HG03432 (cell line): ENCODE results near the gene LTA4H.
"Not testable (repeated sequence)": the region's sequence is repeated elsewhere in the genome, so short reads cannot be mapped to it uniquely, and the experiment has no call there.

ENCODE experiments used
- ATAC-seq: cut with Tn5 transposase; IDR thresholded peaks from one replicate; pipeline ENCODE4 v1.9.1; 2021; ENCODE audit warnings: mild to moderate bottlenecking, moderate library complexity; ENCODE audit not compliant: unreplicated experiment

LTA4H gene

GRCh38 chr12:96035283-96036236 is at the start of gene LTA4H:
Gene LTA4H (minus strand): TSS chr12:96035587. CDS start chr12:96035519, 68 bp downstream.
- ATAC-seq, result peak; percentile 92

- no peak for ATAC-seq
Observed at GRCh38 chr12:96084624-96085023, 49.2 kb upstream of the LTA4H start.

GRCh38 chr12:96083020-96083719 is 47.8 kb upstream of the LTA4H start:
- ATAC-seq, result no peak

GRCh38 chr12:96081596-96081995 is 46.2 kb upstream of the LTA4H start:
- no peak for ATAC-seq

- no peak for ATAC-seq
Observed at GRCh38 chr12:96078231-96079135, 43.1 kb upstream of the LTA4H start.

GRCh38 chr12:96077081-96077480 is 41.7 kb upstream of the LTA4H start:
- no peak for ATAC-seq

GRCh38 chr12:96075560-96075959 is 40.2 kb upstream of the LTA4H start:
- ATAC-seq, result no peak

- ATAC-seq, result no peak
Observed at GRCh38 chr12:96073346-96074330, 38.3 kb upstream of the LTA4H start.

- ATAC-seq, result peak; percentile 80
Observed at GRCh38 chr12:96070670-96071279, 35.4 kb upstream of the LTA4H start.

- ATAC-seq, result no peak
Observed at GRCh38 chr12:96069511-96070231, 34.3 kb upstream of the LTA4H start.

- ATAC-seq, result no peak
Observed at GRCh38 chr12:96068636-96069035, 33.2 kb upstream of the LTA4H start.

- no peak for ATAC-seq
Observed at GRCh38 chr12:96068111-96068510, 32.7 kb upstream of the LTA4H start.

- not testable (repeated sequence) for ATAC-seq
Observed at GRCh38 chr12:96065776-96066175, 30.4 kb upstream of the LTA4H start.

GRCh38 chr12:96064966-96065365 is 29.6 kb upstream of the LTA4H start:
- ATAC-seq, result no peak

GRCh38 chr12:96064271-96064670 is 28.9 kb upstream of the LTA4H start:
- ATAC-seq, result no peak

GRCh38 chr12:96063046-96063445 is 27.7 kb upstream of the LTA4H start:
- ATAC-seq, result no peak

- peak; percentile 86 for ATAC-seq
Observed at GRCh38 chr12:96061864-96062453, 26.6 kb upstream of the LTA4H start.

GRCh38 chr12:96061323-96061722 is 25.9 kb upstream of the LTA4H start:
- ATAC-seq, result no peak
